GM23338 (cell line): Measurements from ENCODE around the gene OXER1. TPM values are rescaled to one million over a fixed set of nuclear protein-coding genes. Genes with fewer than 3 reads are reported as not detected.

Experiments
- ATAC-seq: fragments of 200-7000 bp; cut with Tn5 transposase; 3 replicates; pipeline ENCODE4 v1.9.1; 2020
- DNase-seq: peaks from one replicate; pipeline ENCODE4 v3.0.0-alpha.2; 2015; ENCODE audit warnings: low spot score
- H2AFZ ChIP-seq: fragments of 200-600 bp; sonication (generic); 2 replicates; pipeline ENCODE4 v1.8.0; 2016; ENCODE audit warnings: antibody characterized with exemption, mild to moderate bottlenecking, moderate library complexity
- H3F3A ChIP-seq: fragments of 200-600 bp; sonication (generic); replicated peaks from 2 replicates; pipeline ENCODE4 v1.8.0; 2017; ENCODE audit warnings: antibody characterized with exemption, mixed run types, low read depth
- H3K27ac ChIP-seq: fragments of 200-600 bp; sonication (generic); 2 replicates; pipeline ENCODE4 v1.6.1; 2016; ENCODE audit warnings: low read depth
- H3K27me3 ChIP-seq: fragments of 200-600 bp; sonication (generic); 2 replicates; pipeline ENCODE4 v1.8.0; 2016; ENCODE audit warnings: mild to moderate bottlenecking, mixed run types, moderate library complexity; ENCODE audit not compliant: insufficient read depth
- H3K36me3 ChIP-seq: fragments of 200-600 bp; sonication (generic); 2 replicates; pipeline ENCODE4 v1.8.0; 2016; ENCODE audit warnings: mild to moderate bottlenecking; ENCODE audit not compliant: insufficient read depth
- H3K4me1 ChIP-seq: fragments of 200-600 bp; sonication (generic); 2 replicates; pipeline ENCODE4 v1.8.0; 2016; ENCODE audit warnings: mild to moderate bottlenecking, moderate library complexity; ENCODE audit not compliant: insufficient read depth
- H3K4me2 ChIP-seq: fragments of 200-600 bp; sonication (generic); 2 replicates; pipeline ENCODE4 v1.7.1; 2017; ENCODE audit warnings: mixed run types
- H3K4me3 ChIP-seq: fragments of 200-600 bp; sonication (generic); 2 replicates; pipeline ENCODE4 v1.6.1; 2016; ENCODE audit warnings: mixed run types
- H3K79me2 ChIP-seq: fragments of 200-600 bp; sonication (generic); replicated peaks from 2 replicates; pipeline ENCODE4 v1.8.0; 2017; ENCODE audit warnings: mild to moderate bottlenecking; ENCODE audit not compliant: insufficient read depth
- H3K9me2 ChIP-seq: fragments of 200-600 bp; sonication (generic); 2 replicates; pipeline ENCODE4 v1.8.0; 2017; ENCODE audit not compliant: insufficient read depth
- H4K20me1 ChIP-seq: fragments of 200-600 bp; sonication (generic); replicated peaks from 2 replicates; pipeline ENCODE4 v1.8.0; 2017; ENCODE audit warnings: mild to moderate bottlenecking; ENCODE audit not compliant: insufficient read depth
- H3K27ac Mint-ChIP-seq: 2 replicates; pipeline ENCODE4 v1.8.0; 2020; ENCODE audit warnings: inconsistent platforms, mild to moderate bottlenecking, moderate library complexity, mixed read lengths
- H3K27me3 Mint-ChIP-seq: 3 replicates; pipeline ENCODE4 v1.8.0; 2022; ENCODE audit warnings: low read depth, mild to moderate bottlenecking, moderate library complexity, mixed read lengths, inconsistent platforms; ENCODE audit not compliant: insufficient read depth, poor library complexity
- H3K36me3 Mint-ChIP-seq: 3 replicates; pipeline ENCODE4 v1.8.0; 2021; ENCODE audit warnings: low read depth, mild to moderate bottlenecking, inconsistent platforms, moderate library complexity, mixed read lengths
- H3K4me1 Mint-ChIP-seq: 3 replicates; pipeline ENCODE4 v1.8.0; 2020; ENCODE audit warnings: mild to moderate bottlenecking, inconsistent platforms, mixed read lengths
- H3K4me3 Mint-ChIP-seq: 3 replicates; pipeline ENCODE4 v1.8.0; 2021; ENCODE audit warnings: moderate library complexity, mild to moderate bottlenecking, inconsistent platforms, mixed read lengths
- H3K9me3 Mint-ChIP-seq: 3 replicates; pipeline ENCODE4 v1.8.0; 2020; ENCODE audit warnings: moderate library complexity, mild to moderate bottlenecking, inconsistent platforms, mixed read lengths
- CREB1 ChIP-seq: fragments of 250-450 bp; sonication (Bioruptor Pico); IDR thresholded peaks from 2 replicates; pipeline ENCODE4 v1.5.0; 2020; ENCODE audit warnings: low read depth, mild to moderate bottlenecking, moderate library complexity
- CTCF ChIP-seq, 2 experiments: fragments of 200-600 bp in 1 of 2; sonication (generic) in 1 of 2; conservative IDR thresholded peaks; 2 replicates each; pipeline versions ENCODE4 v1.5.1 to v1.6.1; 2016 to 2017; ENCODE audit warnings: antibody characterized with exemption in 2 of 2, low read depth in 2 of 2, mild to moderate bottlenecking in 2 of 2, moderate library complexity in 1 of 2
- EZH2 ChIP-seq: fragments of 200-600 bp; sonication (generic); IDR thresholded peaks from one replicate; pipeline ENCODE4 v1.8.0; 2017; ENCODE audit warnings: antibody characterized with exemption, mild to moderate bottlenecking, low read depth; ENCODE audit not compliant: unreplicated experiment
- EZH2phosphoT487 ChIP-seq: fragments of 200-600 bp; sonication (generic); IDR thresholded peaks from one replicate; pipeline ENCODE4 v1.8.1; 2018; ENCODE audit warnings: antibody characterized with exemption; ENCODE audit not compliant: unreplicated experiment
- JUNB ChIP-seq: IDR thresholded peaks from one replicate; pipeline ENCODE4 v1.6.1; 2016; ENCODE audit warnings: antibody characterized with exemption; ENCODE audit not compliant: unreplicated experiment
- NANOG ChIP-seq: IDR thresholded peaks from 2 replicates; pipeline ENCODE4 v1.6.1; 2016; ENCODE audit warnings: antibody characterized with exemption, borderline replicate concordance
- POLR2AphosphoS5 ChIP-seq: IDR thresholded peaks from 2 replicates; pipeline ENCODE4 v1.6.1; 2016; ENCODE audit warnings: antibody characterized with exemption, low read depth
- REST ChIP-seq: IDR thresholded peaks from one replicate; pipeline ENCODE4 v1.6.1; 2018; ENCODE audit warnings: antibody characterized with exemption; ENCODE audit not compliant: unreplicated experiment
- STAT1 ChIP-seq: IDR thresholded peaks from one replicate; pipeline ENCODE4 v1.6.1; 2016; ENCODE audit warnings: antibody characterized with exemption; ENCODE audit not compliant: unreplicated experiment
- ZNF114 ChIP-seq: fragments of 250-450 bp; sonication (Bioruptor Pico); IDR thresholded peaks from 2 replicates; pipeline ENCODE4 v1.5.0; 2020; ENCODE audit warnings: mild to moderate bottlenecking, moderate library complexity
- ZNF331 ChIP-seq: fragments of 250-450 bp; sonication (Bioruptor Pico); IDR thresholded peaks from 2 replicates; pipeline ENCODE4 v1.5.0; 2020; ENCODE audit warnings: low read depth, mild to moderate bottlenecking, moderate library complexity
- ZNF462 ChIP-seq: fragments of 250-450 bp; sonication (Bioruptor Pico); IDR thresholded peaks from 2 replicates; pipeline ENCODE4 v1.5.0; 2020; ENCODE audit warnings: mild to moderate bottlenecking, moderate library complexity
- polyA plus RNA-seq: library from polyadenylated mRNA; unstranded; fragments of >200 nt; fragmentation: Nextera tagmentation; extraction: Ambion mirVana; gene quantifications from 2 replicates; pipeline ENCODE4 v1.2.1, GENCODE V29; 2016
- total RNA-seq: library from RNA; depleted of rRNA; stranded (reverse); fragments of >200 nt; shearing (Covaris generic); gene quantifications from 2 replicates; pipeline ENCODE4 v1.2.3, GENCODE V29; 2014
- TF ChIP-seq, protein P1 (sequence below): IDR thresholded peaks from 2 replicates; pipeline ENCODE4 v1.6.1; 2016; ENCODE audit warnings: antibody characterized with exemption

OXER1 gene
- total and polyA plus RNA-seq, 2 experiments from 2014 or later, result 0.69 to 1.5 TPM

DNA sequence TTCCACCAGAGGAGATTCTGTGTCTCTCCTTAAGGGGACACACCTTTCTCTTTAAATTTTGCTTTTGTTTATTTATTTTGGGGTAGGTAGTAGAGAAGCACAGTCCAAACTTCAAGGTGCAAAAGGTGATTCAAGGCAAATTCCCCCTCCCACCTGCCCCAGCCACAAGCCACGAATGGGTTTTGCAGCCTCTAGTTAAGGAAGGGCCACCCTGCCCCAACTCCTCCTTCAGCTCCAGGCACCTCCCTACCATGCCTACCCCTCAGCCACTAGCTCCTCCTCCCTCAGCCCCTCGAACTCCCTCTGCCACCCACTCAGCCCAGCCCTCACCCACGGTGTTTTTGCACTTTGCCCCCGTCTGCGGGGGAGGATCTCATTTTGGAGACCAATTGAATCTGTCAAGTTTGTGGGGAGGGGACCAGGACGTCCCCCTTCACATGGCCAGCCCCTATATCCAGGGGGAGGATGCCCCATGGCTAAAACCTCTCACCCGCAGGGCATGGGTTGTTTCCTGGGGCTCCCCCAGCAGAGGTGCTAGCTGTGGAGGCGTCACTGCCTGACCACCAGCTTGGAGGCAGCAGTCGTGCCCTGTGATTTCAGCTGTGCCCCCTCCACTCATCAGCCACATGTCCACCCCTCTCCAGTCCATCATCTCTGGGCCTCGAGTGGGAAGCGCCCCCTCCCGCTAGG is 24.0 kb upstream of the OXER1 start:
- Mint-ChIP-seq H3K4me3 (no peak overlapping the region), H3K27me3 (peaks cover 22% of the 10 kb centered on the region), H3K9me3 (no peaks in the 10 kb centered on the region; the same call in 1 of the 3 replicates), H3K27ac (no peak overlapping the region), H3K4me1 (peaks cover 14% of the 10 kb centered on the region), H3K36me3 (peaks cover 2% of the 10 kb centered on the region; the same call in 2 of the 3 replicates)
- Histone ChIP-seq H3K79me2 (no peaks in the 10 kb centered on the region), H3K4me3 (no peak overlapping the region), H3K4me1 (peaks cover 4% of the 10 kb centered on the region; the same call in 1 of the 2 replicates), H3K36me3 (no peaks in the 10 kb centered on the region), H3K9me2 (0 out of 2 replicates have a peak, but pooled peaks cover 3% of the 10 kb centered on the region), H2AFZ (no peak overlapping the region), H3K4me2 (no peak overlapping the region), H3K27ac (no peak overlapping the region), H4K20me1 (no peaks in the 10 kb centered on the region), H3F3A (peaks cover 4% of the 10 kb centered on the region; the same call in 1 of the 2 replicates), H3K27me3 (peaks cover 22% of the 10 kb centered on the region)
- no peak for ATAC-seq
- no peak for DNase-seq
- no peak for TF ChIP-seq ZNF462 (CRISPR knock-in tag)
- TF ChIP-seq EZH2phosphoT487, result no peak
- no peak for TF ChIP-seq NANOG
- TF ChIP-seq JUNB, result no peak
- TF ChIP-seq CTCF (conservative IDR thresholded peaks at IDR 0.05; ENCODE audit: low read depth in 2 of 2), result no peak
- no peak for TF ChIP-seq EZH2
- TF ChIP-seq STAT1, result no peak
- TF ChIP-seq REST, result no peak
- no peak for TF ChIP-seq CREB1 (CRISPR knock-in tag)
- no peak for TF ChIP-seq ZNF114 (CRISPR knock-in tag)
- TF ChIP-seq ZNF331, result no peak
- TF ChIP-seq, protein P1, sequence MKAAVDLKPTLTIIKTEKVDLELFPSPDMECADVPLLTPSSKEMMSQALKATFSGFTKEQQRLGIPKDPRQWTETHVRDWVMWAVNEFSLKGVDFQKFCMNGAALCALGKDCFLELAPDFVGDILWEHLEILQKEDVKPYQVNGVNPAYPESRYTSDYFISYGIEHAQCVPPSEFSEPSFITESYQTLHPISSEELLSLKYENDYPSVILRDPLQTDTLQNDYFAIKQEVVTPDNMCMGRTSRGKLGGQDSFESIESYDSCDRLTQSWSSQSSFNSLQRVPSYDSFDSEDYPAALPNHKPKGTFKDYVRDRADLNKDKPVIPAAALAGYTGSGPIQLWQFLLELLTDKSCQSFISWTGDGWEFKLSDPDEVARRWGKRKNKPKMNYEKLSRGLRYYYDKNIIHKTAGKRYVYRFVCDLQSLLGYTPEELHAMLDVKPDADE, result no peak
- TF ChIP-seq POLR2AphosphoS5, result no peak
